GM10266 (cell line): ENCODE data around the gene RGS12.

Experiments used
- DNase-seq: peaks from one replicate; pipeline ENCODE4 v3.0.0; 2012; ENCODE audit errors: extremely low spot score
- CTCF ChIP-seq: IDR thresholded peaks from 2 replicates; pipeline ENCODE4 v1.5.1; 2012; ENCODE audit warnings: mild to moderate bottlenecking, low read depth; ENCODE audit not compliant: control insufficient read depth, insufficient read depth; ENCODE audit errors: missing control alignments

Gene RGS12

GRCh38 chr4:3302173-3302785 lies 9.5 kb downstream of the RGS12 start:
- DNase-seq, result peak; percentile 64
- TF ChIP-seq CTCF, result no peak

GRCh38 chr4:3302786-3303564 lies 10.2 kb downstream of the RGS12 start:
- TF ChIP-seq CTCF, result no peak

GRCh38 chr4:3303565-3303824 lies 10.7 kb downstream of the RGS12 start:
- no peak for TF ChIP-seq CTCF
- no peak for DNase-seq

More at GRCh38 chr4:3302786-3303564, 10.2 kb downstream of the RGS12 start:
- DNase-seq, result no peak

- no peak for TF ChIP-seq CTCF
- DNase-seq, result no peak
Observed at GRCh38 chr4:3303923-3304710, 11.3 kb downstream of the RGS12 start.

- TF ChIP-seq CTCF, result no peak
- DNase-seq, result no peak
Observed at GRCh38 chr4:3304831-3305609, 12.2 kb downstream of the RGS12 start.

GRCh38 chr4:3305610-3306371 lies 13.0 kb downstream of the RGS12 start:
- no peak for TF ChIP-seq CTCF
- DNase-seq, result no peak
